GM12878 (cell line): ENCODE results near the gene ENPP7. TPM values are rescaled to one million over a fixed set of nuclear protein-coding genes. Genes with fewer than 3 reads are reported as not detected.

ENCODE experiments used
- ATAC-seq: fragments of 200-7000 bp; cut with Tn5 transposase; 3 replicates; pipeline ENCODE4 v1.9.1; 2020; ENCODE audit warnings: mild to moderate bottlenecking, moderate library complexity
- BruUV-seq: library from RNA; stranded (reverse); fragments of 400-500 nt; replicated peaks from 2 replicates; lab custom pipeline; 2021; lab: Mats Ljungman, UMichigan
- CTCF ChIA-PET: fragments of 300-600 bp; sonication (Branson Sonifier 250); formaldehyde crosslinking; extraction: SDS; loops from one replicate; lab custom pipeline; 2021; ENCODE audit warnings: inconsistent platforms; lab: Yijun Ruan, JAX
- POLR2A ChIA-PET: fragments of 350-600 bp; formaldehyde crosslinking; extraction: SDS; loops from one replicate; lab custom pipeline; 2021; ENCODE audit warnings: inconsistent platforms; lab: Charles Lee
- RAD21 ChIA-PET: fragments of 300-600 bp; sonication (Branson Sonifier 250); formaldehyde crosslinking; loops from one replicate; lab custom pipeline; 2023; ENCODE audit warnings: antibody characterized with exemption; ENCODE audit not compliant: unreplicated experiment; lab: Charles Lee
- SMC1A ChIA-PET: fragments of 300-600 bp; sonication (Branson Sonifier 250); formaldehyde crosslinking; loops from one replicate; lab custom pipeline; 2023; ENCODE audit not compliant: unreplicated experiment, uncharacterized antibody; lab: Charles Lee
- DNase-seq: peaks from one replicate; pipeline ENCODE4 v3.0.0-alpha.2; 2011; ENCODE audit warnings: low read depth, low spot score
- FAIRE-seq: peaks from 3 replicates; lab custom pipeline; 2011; peaks lifted over from hg19 to GRCh38; lab: Jason Lieb, UNC
- H2AFZ ChIP-seq: 2 replicates; pipeline ENCODE4 v1.6.0; 2011; ENCODE audit warnings: low read depth, low read length, control low read depth; ENCODE audit not compliant: control insufficient read depth
- H3K27ac ChIP-seq: 2 replicates; pipeline ENCODE4 v1.5.1; 2011; ENCODE audit warnings: control low read depth; ENCODE audit not compliant: control insufficient read depth, insufficient read depth
- H3K27me3 ChIP-seq, 2 experiments: replicated peaks in 1 of 2; 2 replicates each; pipeline versions ENCODE4 v1.6.0 to v1.6.1; 2011; ENCODE audit warnings: low read length in 1 of 2; ENCODE audit not compliant: control insufficient read depth in 2 of 2, insufficient read depth in 2 of 2
- H3K36me3 ChIP-seq, 2 experiments: 2 replicates each; pipeline ENCODE4 v1.5.1; 2011; ENCODE audit warnings: low read length in 1 of 2; ENCODE audit not compliant: control insufficient read depth in 2 of 2, insufficient read depth in 2 of 2
- H3K4me1 ChIP-seq: 2 replicates; pipeline ENCODE4 v1.6.1; 2011; ENCODE audit warnings: mild to moderate bottlenecking, low read length, moderate library complexity, mixed read lengths; ENCODE audit not compliant: control insufficient read depth, insufficient read depth
- H3K4me2 ChIP-seq: 2 replicates; pipeline ENCODE4 v1.6.0; 2011; ENCODE audit warnings: control low read depth; ENCODE audit not compliant: control insufficient read depth, insufficient read depth
- H3K4me3 ChIP-seq: fragments of 200-600 bp; sonication (generic); 2 replicates; pipeline ENCODE4 v1.5.1; 2016
- H3K79me2 ChIP-seq: 2 replicates; pipeline ENCODE4 v1.6.0; 2011; ENCODE audit warnings: low read length; ENCODE audit not compliant: control insufficient read depth, insufficient read depth
- H3K9ac ChIP-seq: 2 replicates; pipeline ENCODE4 v1.8.0; 2011; ENCODE audit warnings: low read length, control low read depth, mixed read lengths; ENCODE audit not compliant: control insufficient read depth, insufficient read depth
- H3K9me3 ChIP-seq: replicated peaks from 3 replicates; pipeline ENCODE4 v1.5.1; 2011; ENCODE audit warnings: mild to moderate bottlenecking, low read length; ENCODE audit not compliant: control insufficient read depth, insufficient read depth
- H4K20me1 ChIP-seq: 2 replicates; pipeline ENCODE4 v1.6.0; 2011; ENCODE audit not compliant: control insufficient read depth, insufficient read depth
- ASH2L ChIP-seq: fragments of 300-600, 200-600 bp; sonication (generic); IDR thresholded peaks from 2 replicates; pipeline ENCODE4 v1.6.1; 2017; ENCODE audit warnings: low read depth, mild to moderate bottlenecking, borderline replicate concordance
- ATF2 ChIP-seq: IDR thresholded peaks from 2 replicates; pipeline ENCODE4 v1.6.1; 2012; ENCODE audit warnings: low read length, inconsistent platforms
- CBFB ChIP-seq: IDR thresholded peaks from 2 replicates; pipeline ENCODE4 v1.6.1; 2016; ENCODE audit warnings: antibody characterized with exemption, low read depth
- CEBPB ChIP-seq, 2 experiments: fragments of 150-350 bp in 1 of 2; IDR thresholded peaks; 2 replicates each; pipeline ENCODE4 v1.6.1; 2012 to 2014; ENCODE audit warnings: low read depth in 2 of 2, low read length in 2 of 2, borderline replicate concordance in 1 of 2, inconsistent platforms in 1 of 2
- CHD2 ChIP-seq: IDR thresholded peaks from 2 replicates; pipeline ENCODE4 v1.6.1; 2011; ENCODE audit warnings: low read depth, low read length, improper control_type of control experiment, borderline replicate concordance
- CREM ChIP-seq: IDR thresholded peaks from 2 replicates; pipeline ENCODE4 v1.6.1; 2014; ENCODE audit warnings: antibody characterized with exemption, low read depth
- EED ChIP-seq: sonication (generic); IDR thresholded peaks from 2 replicates; pipeline ENCODE4 v1.6.1; 2016; ENCODE audit warnings: antibody characterized with exemption, low read depth
- IKZF1 ChIP-seq: fragments of 450-650 bp; conservative IDR thresholded peaks from 2 replicates; pipeline ENCODE4 v1.6.1; 2017; ENCODE audit warnings: antibody characterized with exemption, mild to moderate bottlenecking
- IRF3 ChIP-seq: fragments of 450-650 bp; IDR thresholded peaks from 2 replicates; pipeline ENCODE4 v1.6.1; 2014; ENCODE audit warnings: mild to moderate bottlenecking
- MLLT1 ChIP-seq: fragments of 450-650 bp; IDR thresholded peaks from 2 replicates; pipeline ENCODE4 v1.6.1; 2016; ENCODE audit warnings: mild to moderate bottlenecking
- MYC ChIP-seq: IDR thresholded peaks from 2 replicates; pipeline ENCODE4 v1.6.1; 2011; ENCODE audit warnings: mild to moderate bottlenecking, low read length, moderate library complexity, inconsistent platforms; ENCODE audit not compliant: insufficient read depth, insufficient replicate concordance, insufficient read length, severe bottlenecking
- RAD51 ChIP-seq: fragments of 450-650 bp; IDR thresholded peaks from 2 replicates; pipeline ENCODE4 v1.6.1; 2016; ENCODE audit warnings: moderate library complexity, mild to moderate bottlenecking, inconsistent platforms
- RB1 ChIP-seq: fragments of 450-650 bp; formaldehyde crosslinking; IDR thresholded peaks from 2 replicates; pipeline ENCODE4 v1.6.1; 2017; ENCODE audit warnings: mild to moderate bottlenecking, borderline replicate concordance
- SIN3A ChIP-seq: IDR thresholded peaks from 2 replicates; pipeline ENCODE4 v1.6.1; 2012; ENCODE audit warnings: low read depth, low read length, improper control_type of control experiment
- SP1 ChIP-seq: IDR thresholded peaks from one replicate; pipeline ENCODE4 v1.6.1; 2011; ENCODE audit warnings: low read depth, low read length
- SRF ChIP-seq, 2 experiments: IDR thresholded peaks; 2 replicates each; pipeline ENCODE4 v1.6.1; 2011; ENCODE audit warnings: low read depth in 2 of 2, low read length in 2 of 2, mild to moderate bottlenecking in 1 of 2, moderate library complexity in 1 of 2
- STAT1 ChIP-seq: fragments of 450-650 bp; conservative IDR thresholded peaks from 2 replicates; pipeline ENCODE4 v1.6.1; 2014; ENCODE audit warnings: antibody characterized with exemption, mild to moderate bottlenecking
- ZZZ3 ChIP-seq: IDR thresholded peaks from 2 replicates; pipeline ENCODE4 v1.6.1; 2011; ENCODE audit warnings: low read depth; ENCODE audit not compliant: control insufficient read depth, insufficient read length
- WGBS: methylation state at CpG from one replicate; pipeline ENCODE4 v1.1.6; 2016; ENCODE audit warnings: low lambda C conversion rate; ENCODE audit not compliant: insufficient replicate concordance, insufficient coverage; ENCODE audit errors: missing lambda C conversion rate; 5-methylcytosine and 5-hydroxymethylcytosine counted together
- in situ Hi-C: fragments of 300-500 bp; cut with MboI; formaldehyde crosslinking; loops from 9 replicates; pipeline ENCODE4 v1.14.3; 2018; ENCODE audit warnings: mixed read lengths
- intact Hi-C: fragments of 100-400 bp; cut with micrococcal nuclease; formaldehyde crosslinking; loops from one replicate; pipeline ENCODE4 v1.14.2; 2022; ENCODE audit not compliant: unreplicated experiment
- polyA plus RNA-seq, 11 experiments: library from polyadenylated mRNA; depleted of rRNA in 4 of 11; unstranded in 6 of 11; stranded (reverse) in 5 of 11; fragments of >200 nt; fragmentation: Nextera tagmentation in 4 of 11; fragmentation: Illumina TruSeq in 1 of 11; extraction: Ambion mirVana in 4 of 11; extraction: Trizol in 1 of 11; gene quantifications; 1 replicate in 1 of 11; 2 replicates in 10 of 11; pipeline versions ENCODE4 v1.2.1 to v1.2.3, GENCODE V29; 2011 to 2016; ENCODE audit warnings: inconsistent platforms in 2 of 11, missing spikeins in 2 of 11, low read depth in 1 of 11
- total RNA-seq, 4 experiments: library from RNA; depleted of rRNA in 3 of 4; stranded (reverse); fragments of >200 nt in 3 of 4; fragmentation: Illumina TruSeq in 1 of 4; extraction: Trizol in 1 of 4; gene quantifications; 2 replicates each; pipeline versions ENCODE4 v1.2.1 to v1.2.3, GENCODE V29; 2013 to 2021
- TF ChIP-seq, protein P1 (sequence below): IDR thresholded peaks from 2 replicates; pipeline ENCODE4 v1.6.1; 2011; ENCODE audit warnings: borderline replicate concordance, low read depth, mild to moderate bottlenecking, moderate library complexity, low read length; ENCODE audit not compliant: insufficient read depth, poor library complexity, severe bottlenecking

Gene ENPP7
- total and polyA plus RNA-seq, 10 of the 15 experiments (the other 5 are each of a cell fraction or from before 2014, with no cell fraction given): 0.04 to 0.41 (median 0.18) TPM; not detected in 1

DNA sequence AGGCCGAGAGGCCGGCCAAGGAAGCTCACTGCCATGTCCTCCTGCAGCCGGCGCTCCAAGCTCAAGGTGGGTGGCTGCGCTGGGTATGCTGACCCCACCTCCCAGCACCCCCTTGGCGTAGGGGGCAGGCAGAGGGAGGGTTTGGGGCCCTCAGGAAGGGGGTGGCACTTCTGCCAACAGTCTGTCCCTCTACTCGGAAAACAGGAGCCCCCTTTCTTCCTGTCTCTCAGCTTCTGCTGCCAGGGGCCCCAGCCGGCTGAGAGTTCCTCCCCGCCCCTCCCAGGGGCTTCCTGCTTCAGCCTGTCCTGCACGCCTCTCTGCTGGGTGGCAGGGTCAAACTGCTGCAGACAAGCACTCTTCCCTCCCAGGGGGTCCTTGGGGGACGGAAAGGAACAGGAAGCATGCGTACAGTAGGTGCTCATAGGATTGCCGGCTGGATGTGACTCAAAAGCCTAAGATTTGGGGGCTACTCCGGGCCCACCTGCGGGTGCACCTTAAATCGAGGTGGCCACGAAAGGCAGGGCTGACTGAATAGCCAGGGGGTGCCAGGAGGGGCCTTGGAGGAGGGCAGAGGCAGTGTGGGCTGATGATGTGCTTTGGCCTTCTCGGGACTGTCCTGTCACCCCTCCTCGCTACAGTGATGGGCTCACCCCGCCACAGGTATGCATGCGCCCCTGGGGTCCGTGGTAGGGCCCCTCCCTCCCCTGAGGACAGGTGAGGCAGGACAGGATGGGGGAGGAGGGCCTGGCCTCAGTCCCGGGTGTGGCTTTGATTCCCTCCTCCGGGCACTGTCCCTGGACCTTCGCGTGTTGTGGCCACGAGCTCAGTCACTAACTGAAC is 51.2 kb downstream of the ENPP7 start:
- peaks cover 2 to 3% of the 10 kb centered on the region in 2 experiments; a peak in 2 of 4 replicates for H3K27me3 ChIP-seq
- FAIRE-seq (no peak), ATAC-seq (no peak), DNase-seq (no peak)
- intact Hi-C loops (no loop called here), in situ Hi-C loops (no loop called here)
- no peak overlapping the region for H3K4me3 ChIP-seq
- H3K4me1 ChIP-seq: peaks cover 11% of the 10 kb centered on the region
- H2AFZ ChIP-seq: peak overlapping the region; percentile 51
- CTCF ChIA-PET: interaction anchor here (0.6 kb wide), 1 partner anchor 36 kb away, joined by 4 read pairs; no protein-coding TSS in a partner anchor
- H4K20me1 ChIP-seq: no peaks in the 10 kb centered on the region
- RAD21 ChIA-PET: no interaction called here
- POLR2A ChIA-PET: no interaction called here
- H3K36me3 ChIP-seq: no peaks in the 10 kb centered on the region
- no peak overlapping the region for H3K9ac ChIP-seq
- no peaks in the 10 kb centered on the region for H3K79me2 ChIP-seq
- BruUV-seq: no TSS peak
- no peak overlapping the region for H3K27ac ChIP-seq
- H3K4me2 ChIP-seq: peak overlapping the region; percentile 22; the same call in 1 of the 2 replicates
- TF ChIP-seq SIN3A (no peak), RAD51 (no peak), CHD2 (no peak), RB1 (no peak), SRF (IDR thresholded peaks at IDR 0.05; ENCODE audit: low read depth in 2 of 2, low read length in 2 of 2) (no peak), SP1 (no peak), MLLT1 (no peak), IKZF1 (no peak), EED (no peak), ATF2 (no peak), CREM (no peak), ASH2L (no peak), STAT1 (no peak), CBFB (no peak), MYC (no peak), ZZZ3 (no peak), IRF3 (no peak), CEBPB (IDR thresholded peaks at IDR 0.05; ENCODE audit: borderline replicate concordance in 1 of 2, low read depth in 2 of 2, low read length in 2 of 2) (no peak)
- TF ChIP-seq, protein P1, sequence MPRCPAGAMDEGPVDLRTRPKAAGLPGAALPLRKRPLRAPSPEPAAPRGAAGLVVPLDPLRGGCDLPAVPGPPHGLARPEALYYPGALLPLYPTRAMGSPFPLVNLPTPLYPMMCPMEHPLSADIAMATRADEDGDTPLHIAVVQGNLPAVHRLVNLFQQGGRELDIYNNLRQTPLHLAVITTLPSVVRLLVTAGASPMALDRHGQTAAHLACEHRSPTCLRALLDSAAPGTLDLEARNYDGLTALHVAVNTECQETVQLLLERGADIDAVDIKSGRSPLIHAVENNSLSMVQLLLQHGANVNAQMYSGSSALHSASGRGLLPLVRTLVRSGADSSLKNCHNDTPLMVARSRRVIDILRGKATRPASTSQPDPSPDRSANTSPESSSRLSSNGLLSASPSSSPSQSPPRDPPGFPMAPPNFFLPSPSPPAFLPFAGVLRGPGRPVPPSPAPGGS: no peak
- WGBS: 59% methylated on average over 21 of the region's 27 CpGs
- no peaks in the 10 kb centered on the region for H3K9me3 ChIP-seq
- SMC1A ChIA-PET: interaction anchor here (1.5 kb wide), 1 partner anchor 13 kb away, joined by 3 read pairs; no protein-coding TSS in a partner anchor
